HG02798 (cell line): ENCODE data around the gene PEPD.

Experiments
- ATAC-seq: cut with Tn5 transposase; IDR thresholded peaks from one replicate; pipeline ENCODE4 v1.9.1; 2021; ENCODE audit warnings: mild to moderate bottlenecking; ENCODE audit not compliant: unreplicated experiment, poor library complexity

Gene PEPD

GRCh38 chr19:33412601-33413425 is 108.8 kb downstream of the PEPD start:
- no peak for ATAC-seq

GRCh38 chr19:33411621-33412180 is 109.9 kb downstream of the PEPD start:
- ATAC-seq: no peak

DNA sequence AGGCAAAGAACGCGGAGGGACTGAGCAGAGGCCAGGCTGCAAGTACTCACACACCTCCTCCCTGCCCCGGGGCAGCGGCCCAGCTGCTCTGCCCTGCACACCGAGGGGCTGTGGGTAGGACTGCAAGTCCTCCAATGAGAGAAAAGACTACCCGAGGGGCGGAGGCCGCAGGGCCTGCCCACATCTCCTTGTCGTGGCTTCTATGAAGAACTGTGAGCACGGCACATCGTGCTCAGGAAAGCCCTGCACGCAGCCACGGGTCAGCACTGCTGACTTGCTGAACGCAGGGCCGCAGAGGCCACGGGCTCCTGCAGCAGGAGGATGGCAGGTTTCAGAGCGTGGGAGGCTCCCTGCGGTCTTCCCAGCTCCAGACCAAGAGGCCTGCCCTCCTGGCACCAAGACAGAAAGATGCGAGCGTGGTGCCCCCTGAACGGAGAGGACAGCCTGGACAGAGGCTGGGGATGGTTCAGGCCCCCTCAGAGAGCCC is 110.6 kb downstream of the PEPD start:
- no peak for ATAC-seq

DNA sequence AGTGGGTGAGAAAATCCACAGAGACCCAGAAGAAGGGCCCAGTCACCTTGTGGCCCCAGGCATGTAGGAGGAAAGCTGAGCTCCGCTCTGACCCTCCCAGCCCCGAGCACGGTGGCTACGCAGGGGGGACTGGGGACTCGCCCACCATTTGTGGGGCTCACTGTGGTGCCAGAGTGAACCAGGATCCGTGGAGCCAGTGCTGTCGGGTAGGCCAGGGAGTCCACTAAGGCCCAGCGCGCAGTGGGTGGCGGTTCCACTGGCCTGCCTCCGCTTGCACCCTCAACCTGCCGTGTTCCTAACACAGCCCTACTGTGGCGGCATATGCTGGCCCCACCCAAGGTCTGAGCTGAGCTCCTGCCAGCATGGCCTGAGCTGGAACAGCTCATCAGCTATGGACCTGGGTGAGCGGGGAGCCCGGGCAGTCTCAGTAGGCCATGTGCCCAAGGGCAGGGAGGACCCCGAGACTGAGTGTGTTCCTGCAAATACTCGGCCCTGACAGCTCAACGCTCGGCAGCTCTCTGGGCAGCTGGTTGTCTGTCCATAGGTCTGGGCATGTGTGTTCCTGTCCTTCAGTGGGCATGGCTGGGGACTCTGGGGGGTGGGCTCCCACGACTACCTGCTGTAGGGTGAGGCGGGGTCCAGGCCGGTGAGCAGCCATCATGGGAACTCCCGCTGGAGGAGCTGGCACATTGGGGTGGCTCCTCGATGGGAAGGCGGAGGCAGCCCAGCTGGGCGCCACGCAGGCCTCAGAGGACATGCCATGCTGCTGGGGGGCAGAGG is 111.5 kb downstream of the PEPD start:
- no peak for ATAC-seq

GRCh38 chr19:33408538-33409434 is 112.8 kb downstream of the PEPD start:
- ATAC-seq: no peak

DNA sequence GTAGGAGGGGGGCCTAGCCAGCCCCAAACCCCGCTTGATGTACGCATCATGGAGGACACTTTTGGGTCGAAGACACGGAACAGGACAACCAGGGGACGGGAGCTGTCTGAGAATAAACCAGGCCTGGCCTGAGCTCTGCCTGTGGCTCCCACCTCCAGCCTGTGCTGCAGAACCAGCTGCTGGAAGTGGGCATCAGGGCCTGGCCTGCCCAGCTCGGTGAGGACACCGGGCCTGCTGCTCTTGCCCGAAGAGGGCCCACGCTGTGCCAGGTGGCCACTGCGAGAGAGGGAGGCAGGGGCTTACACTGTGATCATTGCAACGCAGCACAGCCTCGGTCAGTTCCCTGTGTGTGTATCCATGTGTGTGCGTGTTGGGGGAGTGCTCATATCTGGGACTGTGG is 113.5 kb downstream of the PEPD start:
- no peak for ATAC-seq

GRCh38 chr19:33407716-33408115 is 113.9 kb downstream of the PEPD start:
- no peak for ATAC-seq

GRCh38 chr19:33407140-33407551 is 114.4 kb downstream of the PEPD start:
- no peak for ATAC-seq

DNA sequence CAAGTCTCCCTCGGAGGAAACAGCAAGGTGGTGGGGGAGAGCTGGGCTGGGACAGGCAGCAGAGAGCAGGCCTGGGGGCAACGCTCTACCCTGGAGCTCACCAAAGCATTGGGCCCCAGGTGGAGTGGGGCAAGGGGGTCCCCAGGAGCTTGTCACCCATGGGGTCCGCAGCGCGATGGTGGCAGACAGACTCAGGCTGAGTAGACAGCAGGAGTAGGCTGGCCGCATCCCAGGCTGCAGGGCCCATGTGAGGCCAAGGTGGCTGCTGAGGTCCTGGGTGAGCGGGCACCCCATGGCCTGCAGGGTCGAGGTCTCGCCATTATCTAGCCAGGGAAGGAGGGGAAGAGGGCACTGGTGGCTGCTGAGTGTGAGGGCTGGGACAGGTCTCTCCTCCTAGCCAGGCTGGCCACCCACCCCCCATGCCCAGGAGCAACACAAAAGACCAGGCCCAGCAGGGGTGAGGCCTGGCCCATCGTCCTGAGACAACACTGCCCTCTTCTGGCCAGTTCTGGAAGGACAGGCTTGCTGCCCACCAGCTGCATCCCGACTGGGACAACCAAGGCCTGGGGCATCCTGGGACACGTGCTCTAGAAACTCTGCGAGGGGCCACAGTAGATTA is 115.0 kb downstream of the PEPD start:
- no peak for ATAC-seq

DNA sequence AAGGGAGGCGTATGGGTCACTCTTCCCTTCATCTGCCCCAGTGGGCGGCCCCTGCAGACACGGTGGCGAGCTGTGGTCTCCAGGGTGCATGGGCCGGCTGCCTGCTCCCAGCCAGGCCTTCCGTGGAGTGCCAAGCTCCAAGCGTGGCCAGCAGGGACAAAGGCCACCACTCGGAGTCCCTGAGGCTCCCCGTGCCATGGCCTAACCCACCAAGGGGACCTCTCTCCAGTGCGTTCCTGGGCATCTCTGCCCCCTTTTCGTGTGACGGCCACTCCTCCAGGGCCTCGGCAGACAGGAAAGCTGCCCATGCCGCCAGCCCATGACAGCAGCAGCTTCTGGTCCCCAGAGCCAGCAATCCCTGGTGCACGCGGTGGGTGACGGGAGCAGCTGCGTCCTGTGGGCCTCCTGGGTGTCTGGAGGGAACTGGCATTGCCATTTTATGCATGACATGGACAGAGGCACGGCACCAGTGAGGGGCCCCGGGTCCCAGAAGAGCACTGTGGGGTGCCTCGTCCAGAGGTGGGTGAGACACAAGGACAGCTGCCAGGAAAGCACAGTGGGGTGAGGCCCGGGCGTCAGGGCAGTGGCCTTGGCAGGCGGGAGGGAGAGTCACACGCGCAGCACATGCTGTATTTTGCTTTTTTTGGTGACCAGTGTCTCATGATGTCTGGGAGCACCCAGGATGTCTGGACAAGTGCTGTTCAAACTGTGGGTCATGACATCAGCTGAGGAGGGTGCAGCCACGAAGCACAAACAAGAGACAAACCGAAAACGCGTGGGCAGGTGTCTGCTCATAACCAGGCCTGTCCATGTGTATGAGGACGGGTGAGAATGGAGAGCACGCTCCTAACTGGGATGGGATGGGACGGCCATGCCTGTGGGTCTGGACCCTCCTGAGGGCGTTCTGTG is 115.8 kb downstream of the PEPD start:
- no peak for ATAC-seq

DNA sequence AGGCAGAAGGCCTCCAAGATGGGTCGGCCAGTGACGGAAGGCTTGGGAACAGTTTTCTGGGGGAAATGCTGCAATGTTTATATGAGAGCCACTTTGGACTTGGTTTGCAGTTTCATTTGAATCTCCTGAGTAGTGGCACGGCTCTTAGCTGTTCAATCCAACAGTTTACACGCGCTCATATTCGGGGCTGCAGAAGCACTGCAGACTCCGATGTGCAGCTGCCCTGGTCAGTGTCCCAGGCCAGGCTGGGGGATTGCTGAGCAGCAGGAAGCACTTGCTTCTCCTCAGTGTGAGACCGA is 116.4 kb downstream of the PEPD start:
- no peak for ATAC-seq

GRCh38 chr19:33404506-33405253 is 116.9 kb downstream of the PEPD start:
- no peak for ATAC-seq

DNA sequence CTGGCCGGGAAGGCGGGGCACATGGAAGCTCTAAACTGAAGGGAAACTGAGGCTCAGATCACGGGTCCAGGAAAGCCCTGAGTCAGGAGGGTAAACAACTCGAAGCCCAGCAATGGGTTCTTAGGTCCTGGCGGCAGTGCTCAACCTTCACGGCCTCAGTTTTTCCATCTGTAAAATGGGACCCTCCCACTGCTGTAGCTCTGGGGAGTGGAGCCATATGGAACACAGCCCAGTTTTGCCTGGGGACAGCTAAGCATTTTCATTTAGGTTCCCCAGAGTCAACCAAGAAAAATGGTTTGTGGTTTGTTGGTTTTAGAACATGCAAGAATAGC is 117.7 kb downstream of the PEPD start:
- ATAC-seq: no peak

- ATAC-seq: no peak
These were observed 118.2 kb downstream of the PEPD start for GRCh38 chr19:33403221-33403972.

DNA sequence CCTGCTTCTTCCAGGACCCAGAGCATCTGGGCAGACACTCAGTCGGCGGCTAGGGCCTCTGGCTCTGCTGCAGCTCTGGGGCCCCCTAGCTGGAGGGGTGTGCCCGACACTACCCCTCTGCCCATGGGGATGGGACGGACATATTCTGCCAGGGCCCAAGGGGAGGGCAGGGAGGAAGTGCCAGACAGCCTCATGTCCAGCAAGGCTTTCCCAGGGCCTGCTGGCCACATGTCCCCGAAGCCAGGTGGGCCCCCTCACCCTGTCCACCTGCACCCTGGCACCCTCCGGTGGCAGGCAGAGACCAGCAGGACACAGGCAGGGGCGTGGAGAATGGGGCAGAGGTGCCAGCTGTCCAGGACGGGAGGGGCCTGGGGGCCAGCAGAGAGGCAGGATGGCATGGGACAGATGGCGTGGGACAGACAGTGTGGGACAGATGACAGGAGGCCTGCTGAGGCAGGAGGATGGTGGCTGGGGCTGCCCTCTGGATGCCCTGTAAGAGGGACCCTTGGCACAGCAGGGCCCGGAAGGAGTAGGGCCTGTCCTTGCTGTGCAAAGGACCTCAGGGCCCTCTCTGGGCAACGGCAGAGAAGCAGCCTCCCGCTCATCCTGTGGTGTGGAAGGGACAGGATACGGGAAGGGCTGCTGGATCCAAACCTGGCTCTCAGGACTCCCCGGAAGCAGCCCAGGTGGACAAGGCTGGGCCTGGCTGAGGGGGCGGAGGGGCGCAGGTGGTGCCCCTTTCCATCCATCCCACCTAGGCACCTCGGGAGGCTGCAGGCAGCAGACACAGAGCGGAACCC is 119.0 kb downstream of the PEPD start:
- ATAC-seq: no peak

GRCh38 chr19:33401683-33402420 is 119.7 kb downstream of the PEPD start:
- ATAC-seq: no peak
